ENCODE data around the gene UFSP1.

UFSP1 gene

DNA sequence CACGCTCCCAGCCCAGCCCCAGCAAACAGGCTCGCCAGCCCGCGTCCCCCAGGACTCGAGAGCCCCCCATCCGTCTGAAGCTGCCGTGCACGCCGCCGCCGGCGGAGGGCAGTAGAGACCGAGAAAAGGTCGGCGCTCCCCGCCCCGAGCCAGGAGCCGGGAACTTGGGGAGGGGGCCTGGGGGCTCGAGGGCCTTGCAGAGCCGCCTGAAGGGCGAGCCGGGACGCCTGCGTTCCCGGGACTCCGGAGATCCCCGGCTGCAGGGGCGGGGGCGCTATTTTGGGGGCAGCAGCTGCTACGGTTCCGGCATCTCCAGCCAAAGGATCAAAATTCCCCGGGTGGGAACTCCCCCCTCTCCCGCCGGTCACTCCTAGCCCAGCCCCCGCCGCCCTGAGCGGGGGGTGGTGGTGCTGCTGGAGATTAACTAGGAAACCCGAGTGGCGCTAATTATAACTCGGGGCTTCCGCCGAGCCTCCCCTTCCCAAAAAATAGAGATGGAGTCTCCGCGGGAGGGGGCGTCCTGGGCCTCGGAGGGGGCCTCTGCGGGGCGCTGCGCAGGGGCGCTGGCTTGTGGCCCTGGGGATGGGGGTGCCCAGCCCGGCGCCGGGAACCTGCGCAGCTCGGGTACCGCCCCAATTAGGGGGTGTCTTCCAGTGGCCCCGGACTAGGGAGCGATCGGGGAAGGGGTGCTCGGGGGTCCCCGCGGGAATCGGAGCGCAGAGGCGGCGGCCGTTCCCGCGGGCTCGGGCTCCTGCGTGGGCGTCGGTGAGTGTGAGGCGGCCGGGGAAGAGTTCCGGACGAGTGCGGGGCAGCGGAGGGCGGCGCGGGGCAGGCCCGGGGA, 5.6 kb upstream of the UFSP1 start:
- H3K4me2 ChIP-seq (ENCODE audit: low read length), result peak overlapping the region; percentile 85
- H3K9me3 ChIP-seq (replicated peaks; ENCODE audit: low read length), result no peaks in the 10 kb centered on the region
- peak overlapping the region; percentile 61 for H3K4me3 ChIP-seq (ENCODE audit: low read length)
- H3K9ac ChIP-seq (ENCODE audit: low read depth, low read length), result no peak overlapping the region
- peaks cover 14% of the 10 kb centered on the region for H3K4me1 ChIP-seq (ENCODE audit: control insufficient read depth, insufficient read depth, low read length)
- peaks cover 27% of the 10 kb centered on the region for H3K27me3 ChIP-seq (ENCODE audit: control insufficient read depth, insufficient read depth, low read length)
- H3K36me3 ChIP-seq (ENCODE audit: insufficient read depth, low read length), result no peaks in the 10 kb centered on the region

DNA sequence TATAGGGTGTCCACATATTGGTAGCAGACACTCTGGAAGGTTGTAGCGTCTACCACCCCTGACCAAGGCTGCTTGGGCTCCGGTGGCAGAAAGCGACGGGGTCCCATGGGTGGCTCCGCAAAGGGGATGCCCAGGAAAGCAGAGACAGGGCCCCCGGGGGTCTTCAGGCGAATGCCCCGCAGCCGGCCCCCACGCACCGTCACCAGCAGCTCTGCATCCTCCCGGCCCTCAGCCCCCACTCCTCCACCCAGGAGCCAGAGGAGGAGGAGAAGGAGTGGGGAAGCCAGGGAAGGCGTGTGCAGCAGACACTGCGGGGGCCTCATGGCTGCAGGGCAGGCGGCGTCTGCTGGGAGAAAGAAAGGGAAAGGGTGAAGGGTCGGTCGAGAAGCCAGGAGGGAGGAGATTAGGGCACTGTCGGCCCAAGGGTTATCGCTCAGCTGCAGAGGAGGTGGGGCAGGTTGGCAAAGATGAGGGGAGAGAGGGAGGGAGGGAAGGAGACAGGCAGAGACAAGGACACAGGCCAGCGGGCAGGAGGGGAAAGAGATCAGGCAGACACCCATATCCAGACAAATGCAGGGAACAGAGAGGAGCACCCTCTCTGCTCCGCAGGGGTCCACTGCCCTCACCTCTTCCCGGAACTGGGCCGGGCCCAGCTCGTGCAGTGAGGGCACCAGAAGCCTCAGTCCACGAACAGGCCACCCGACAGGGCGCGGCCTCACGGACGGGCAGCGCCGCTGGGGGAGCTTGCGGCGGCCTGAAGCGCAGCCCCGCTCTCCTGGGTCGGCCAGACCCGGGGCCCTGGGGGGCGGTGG, 4.6 kb upstream of the UFSP1 start:
- no peaks in the 10 kb centered on the region for H3K9me3 ChIP-seq (replicated peaks; ENCODE audit: low read length)
- no peak overlapping the region for H3K9ac ChIP-seq (ENCODE audit: low read depth, low read length)
- peaks cover 24% of the 10 kb centered on the region for H3K27me3 ChIP-seq (ENCODE audit: control insufficient read depth, insufficient read depth, low read length)
- H3K4me2 ChIP-seq (ENCODE audit: low read length), result peak overlapping the region; percentile 85
- H3K36me3 ChIP-seq (ENCODE audit: insufficient read depth, low read length), result no peaks in the 10 kb centered on the region
- peaks cover 19% of the 10 kb centered on the region for H3K4me1 ChIP-seq (ENCODE audit: control insufficient read depth, insufficient read depth, low read length)
- H3K4me3 ChIP-seq (ENCODE audit: low read length), result no peak overlapping the region

DNA sequence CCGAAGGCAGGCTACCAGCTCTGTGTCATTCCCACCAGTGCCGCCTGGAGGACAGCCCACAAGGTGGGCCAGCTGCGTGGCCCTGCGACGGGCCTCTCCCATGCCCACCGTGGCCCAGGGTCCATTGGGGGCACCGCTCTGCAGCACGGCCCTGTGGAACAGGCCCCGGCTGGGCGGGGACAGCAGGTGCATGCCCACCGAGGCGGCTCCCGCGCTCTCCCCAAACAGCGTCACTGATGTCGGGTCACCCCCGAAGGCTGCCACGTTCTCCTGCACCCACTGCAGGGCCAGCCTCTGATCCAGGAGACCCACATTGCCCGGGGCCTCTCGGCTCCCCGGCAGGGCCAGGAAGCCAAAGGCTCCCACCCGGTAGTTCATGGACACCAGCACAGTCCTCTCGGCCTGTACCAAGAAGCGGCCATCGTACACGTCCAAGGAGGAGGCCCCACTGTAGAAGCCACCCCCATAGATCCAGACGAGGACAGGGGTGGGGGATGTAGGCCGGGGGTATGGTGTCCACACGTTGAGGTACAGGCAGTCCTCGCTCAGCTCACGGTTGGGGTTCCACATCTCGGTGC, 3.9 kb upstream of the UFSP1 start:
- Histone ChIP-seq H3K27me3 (ENCODE audit: control insufficient read depth, insufficient read depth, low read length) (peaks cover 24% of the 10 kb centered on the region), H3K4me2 (ENCODE audit: low read length) (no peak overlapping the region), H3K4me1 (ENCODE audit: control insufficient read depth, insufficient read depth, low read length) (peaks cover 26% of the 10 kb centered on the region), H3K4me3 (ENCODE audit: low read length) (no peak overlapping the region), H3K36me3 (ENCODE audit: insufficient read depth, low read length) (peaks cover 5% of the 10 kb centered on the region), H3K9me3 (replicated peaks; ENCODE audit: low read length) (no peaks in the 10 kb centered on the region), H3K9ac (ENCODE audit: low read depth, low read length) (no peak overlapping the region)

DNA sequence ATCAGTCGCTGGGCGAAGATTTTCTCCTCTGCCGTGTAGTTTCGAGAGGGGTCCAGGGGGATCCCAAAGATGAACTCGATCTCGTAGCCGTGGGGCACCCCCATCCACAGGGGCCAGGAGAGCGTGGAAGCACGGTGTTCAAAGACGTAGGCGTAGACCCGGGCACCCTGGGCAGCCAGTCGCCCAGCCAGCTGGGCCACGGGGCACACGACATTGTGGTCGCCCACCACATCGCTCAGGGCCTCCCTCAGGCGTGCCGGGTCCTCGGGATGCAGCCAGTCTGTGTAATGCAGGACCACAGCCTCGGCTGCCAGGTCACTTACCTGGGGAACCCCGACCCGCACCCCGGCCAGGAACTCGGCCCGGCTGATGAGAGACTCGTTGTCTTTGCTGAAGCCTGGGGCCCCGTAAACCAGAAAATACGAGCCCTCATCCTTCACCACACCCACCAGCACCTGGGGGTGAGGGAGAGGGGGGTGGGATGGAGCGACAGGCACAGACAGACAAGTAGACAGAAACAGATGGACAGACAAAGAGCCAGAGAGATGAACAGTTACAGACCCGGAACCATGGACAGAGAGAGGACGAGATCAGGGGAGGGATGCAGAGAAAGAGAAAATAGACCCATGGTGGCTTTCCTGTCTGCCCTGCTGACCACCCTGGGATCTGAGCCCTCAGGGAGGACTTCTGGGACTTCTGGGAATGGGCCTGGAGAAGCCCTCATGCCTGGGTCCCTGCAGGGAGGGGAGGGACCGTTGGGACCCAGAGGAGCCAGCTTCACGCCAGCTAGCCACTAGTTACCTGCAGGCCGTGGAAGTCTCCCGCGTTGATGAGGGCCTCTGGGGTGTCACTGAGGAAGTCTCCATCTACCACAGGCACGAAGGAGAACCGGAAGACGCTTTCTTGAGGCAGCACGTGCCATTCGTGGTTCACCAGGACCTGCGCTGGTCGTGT, 3.1 kb upstream of the UFSP1 start:
- Histone ChIP-seq H3K4me3 (ENCODE audit: low read length) (no peak overlapping the region), H3K4me1 (ENCODE audit: control insufficient read depth, insufficient read depth, low read length) (peaks cover 33% of the 10 kb centered on the region), H3K9me3 (replicated peaks; ENCODE audit: low read length) (no peaks in the 10 kb centered on the region), H3K9ac (ENCODE audit: low read depth, low read length) (no peak overlapping the region), H3K4me2 (ENCODE audit: low read length) (no peak overlapping the region), H3K27me3 (ENCODE audit: control insufficient read depth, insufficient read depth, low read length) (peaks cover 19% of the 10 kb centered on the region), H3K36me3 (ENCODE audit: insufficient read depth, low read length) (peaks cover 13% of the 10 kb centered on the region)

DNA sequence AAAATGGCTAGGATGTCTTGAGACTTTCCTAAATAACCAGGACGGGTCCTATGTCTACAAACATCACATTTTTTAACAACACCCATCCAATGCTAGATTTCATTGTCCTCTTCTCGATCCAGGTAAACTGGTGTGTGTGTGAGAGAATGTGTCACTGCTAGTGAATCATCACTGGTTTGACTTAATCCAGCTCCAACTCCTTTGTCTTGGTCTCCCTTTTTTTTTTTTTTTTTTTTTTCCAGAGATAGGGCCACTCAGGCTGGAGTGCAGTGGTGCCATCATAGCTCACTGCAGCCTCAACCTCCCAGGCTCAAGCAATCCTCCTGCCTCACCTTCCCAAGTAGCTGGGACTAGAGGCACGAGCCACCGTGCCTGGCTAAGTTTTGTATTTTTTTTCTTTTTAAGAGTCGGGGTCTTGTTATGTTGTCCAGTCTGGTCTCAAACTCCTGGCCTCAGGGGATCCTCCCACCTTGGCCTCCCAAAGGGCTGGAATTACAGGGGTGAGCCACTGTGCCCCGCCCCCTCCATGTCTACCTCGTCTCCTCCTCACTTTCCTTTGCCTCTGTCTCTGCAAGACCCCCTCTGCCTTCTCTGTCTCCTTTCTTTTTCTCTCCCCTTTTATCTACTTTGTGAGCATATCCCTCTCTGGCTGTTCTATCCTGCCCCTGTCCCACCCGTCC, 2.2 kb upstream of the UFSP1 start:
- Histone ChIP-seq H3K4me2 (ENCODE audit: low read length) (no peak overlapping the region), H3K4me1 (ENCODE audit: control insufficient read depth, insufficient read depth, low read length) (peaks cover 37% of the 10 kb centered on the region), H3K4me3 (ENCODE audit: low read length) (no peak overlapping the region), H3K9me3 (replicated peaks; ENCODE audit: low read length) (no peaks in the 10 kb centered on the region), H3K27me3 (ENCODE audit: control insufficient read depth, insufficient read depth, low read length) (peaks cover 11% of the 10 kb centered on the region), H3K36me3 (ENCODE audit: insufficient read depth, low read length) (peaks cover 22% of the 10 kb centered on the region), H3K9ac (ENCODE audit: low read depth, low read length) (no peak overlapping the region)

DNA sequence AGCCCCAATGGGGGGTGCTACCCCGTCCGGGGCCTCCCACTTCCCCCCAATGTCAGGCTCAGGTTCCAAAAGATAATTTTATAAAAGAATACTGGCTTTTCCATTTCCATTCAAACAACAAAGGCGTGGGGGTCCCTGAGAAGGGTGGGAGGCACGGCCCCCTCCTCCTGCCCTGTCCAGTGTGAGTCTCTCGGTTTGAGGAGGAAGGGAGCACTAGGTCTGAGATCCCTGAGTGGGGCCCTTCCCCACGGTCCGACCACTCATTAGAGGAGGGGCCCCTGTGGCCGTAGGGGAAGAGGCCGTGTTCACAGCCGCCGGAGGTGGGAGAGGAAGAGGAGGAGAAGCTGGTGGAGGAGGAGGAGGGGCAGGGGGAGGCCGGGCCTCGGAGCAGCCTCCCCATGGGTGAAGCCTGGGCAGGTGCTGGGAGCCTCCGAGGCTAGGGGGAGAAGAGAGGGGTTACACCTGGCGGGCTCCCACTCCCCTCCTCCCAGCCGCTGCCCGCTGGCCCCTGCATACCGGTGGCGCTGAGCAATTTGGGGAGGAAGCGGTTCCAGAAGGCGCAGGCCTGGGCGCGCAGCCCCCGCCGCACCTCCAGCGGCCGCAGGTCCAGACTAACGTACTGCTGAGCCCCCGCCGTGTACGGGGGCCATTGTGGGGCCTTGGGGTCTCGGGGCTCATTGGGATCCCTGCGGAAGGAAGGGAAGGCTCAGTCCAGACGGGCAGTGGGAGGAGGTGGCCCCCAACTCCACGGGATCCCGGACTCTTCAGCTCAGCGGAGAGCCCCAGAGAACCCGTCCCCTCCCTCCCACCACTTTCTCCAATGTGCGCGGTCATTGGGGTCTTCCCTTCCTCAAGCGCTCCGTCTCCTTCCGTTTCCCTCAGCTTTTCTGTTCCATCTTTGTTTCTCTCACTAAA, 1.4 kb upstream of the UFSP1 start:
- Histone ChIP-seq H3K4me3 (ENCODE audit: low read length) (peak overlapping the region; percentile 74), H3K9me3 (replicated peaks; ENCODE audit: low read length) (no peaks in the 10 kb centered on the region), H3K4me2 (ENCODE audit: low read length) (peak overlapping the region; percentile 92), H3K27me3 (ENCODE audit: control insufficient read depth, insufficient read depth, low read length) (peaks cover 3% of the 10 kb centered on the region), H3K36me3 (ENCODE audit: insufficient read depth, low read length) (peaks cover 30% of the 10 kb centered on the region), H3K4me1 (ENCODE audit: control insufficient read depth, insufficient read depth, low read length) (peaks cover 37% of the 10 kb centered on the region), H3K9ac (ENCODE audit: low read depth, low read length) (peak overlapping the region; percentile 78)

DNA sequence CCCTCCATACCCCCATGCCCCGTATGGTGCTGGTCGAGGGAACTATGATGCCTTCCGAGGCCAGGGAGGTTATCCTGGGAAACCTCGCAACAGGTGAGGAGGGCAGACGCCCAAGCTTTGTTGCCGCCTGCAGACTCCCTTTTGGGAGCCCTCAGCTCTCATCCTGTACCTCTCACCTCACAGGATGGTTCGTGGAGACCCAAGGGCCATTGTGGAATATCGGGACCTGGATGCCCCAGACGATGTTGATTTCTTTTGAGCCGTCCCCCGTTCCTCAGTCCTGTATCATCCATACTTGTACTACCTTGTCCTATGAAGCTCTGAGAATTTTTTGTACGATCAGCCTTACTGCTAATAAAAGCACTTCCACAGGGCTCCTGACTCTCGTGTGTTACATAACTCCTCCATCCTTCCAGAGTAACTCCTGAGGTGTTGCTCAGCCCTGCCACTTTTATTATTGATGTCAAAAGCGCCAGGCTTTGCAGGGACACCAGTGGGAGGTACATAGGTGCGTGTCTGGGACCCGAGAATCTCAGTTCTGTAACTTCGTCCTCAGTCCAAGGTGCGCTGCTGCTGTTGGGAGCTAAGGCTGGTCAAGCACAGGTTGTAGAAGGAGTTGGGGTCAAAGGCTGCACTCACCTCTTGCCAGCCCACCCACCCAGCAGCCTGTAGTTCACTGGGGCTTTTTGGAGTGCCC, 1.1 kb downstream of the UFSP1 start:
- Histone ChIP-seq H3K4me1 (ENCODE audit: control insufficient read depth, insufficient read depth, low read length) (peaks cover 31% of the 10 kb centered on the region), H3K36me3 (ENCODE audit: insufficient read depth, low read length) (peaks cover 55% of the 10 kb centered on the region), H3K4me2 (ENCODE audit: low read length) (peak overlapping the region; percentile 98), H3K4me3 (ENCODE audit: low read length) (peak overlapping the region; percentile 85), H3K9ac (ENCODE audit: low read depth, low read length) (peak overlapping the region; percentile 89), H3K27me3 (ENCODE audit: control insufficient read depth, insufficient read depth, low read length) (no peaks in the 10 kb centered on the region), H3K9me3 (replicated peaks; ENCODE audit: low read length) (no peaks in the 10 kb centered on the region)

DNA sequence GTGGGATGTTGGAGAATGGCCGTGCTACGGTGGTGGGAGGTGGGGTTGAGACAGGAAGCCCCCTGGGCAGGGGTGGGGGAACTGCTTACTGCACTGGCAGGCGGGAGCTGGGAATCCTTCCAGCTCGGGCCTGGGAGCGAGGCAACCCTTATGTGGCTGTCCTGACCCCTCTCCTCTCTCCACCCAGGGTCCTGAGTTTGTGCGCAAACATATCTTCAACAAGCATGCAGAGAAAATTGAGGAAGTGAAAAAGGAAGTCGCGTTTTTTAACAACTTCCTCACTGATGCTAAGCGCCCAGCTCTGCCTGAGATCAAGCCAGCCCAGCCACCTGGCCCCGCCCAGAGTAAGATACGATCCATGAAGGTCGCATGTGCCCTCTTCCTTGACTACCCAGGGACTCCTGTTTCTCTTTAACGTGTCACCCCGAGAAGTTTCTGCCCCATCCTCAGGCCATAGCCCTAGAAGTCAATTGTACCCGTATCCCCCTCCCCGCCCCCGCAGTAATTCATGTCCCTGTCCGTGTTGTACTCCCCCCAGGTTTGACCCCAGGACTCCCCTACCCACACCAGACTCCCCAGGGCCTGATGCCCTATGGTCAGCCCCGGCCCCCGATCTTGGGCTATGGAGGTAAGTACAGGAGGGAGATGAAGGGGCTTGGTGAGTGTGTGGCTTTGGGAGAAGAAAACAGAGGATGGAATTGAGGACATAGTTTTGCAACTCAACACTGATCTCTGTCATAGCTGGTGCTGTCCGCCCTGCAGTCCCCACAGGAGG, 1.8 kb downstream of the UFSP1 start:
- peaks cover 31% of the 10 kb centered on the region for H3K4me1 ChIP-seq (ENCODE audit: control insufficient read depth, insufficient read depth, low read length)
- H3K36me3 ChIP-seq (ENCODE audit: insufficient read depth, low read length), result peaks cover 62% of the 10 kb centered on the region
- no peaks in the 10 kb centered on the region for H3K9me3 ChIP-seq (replicated peaks; ENCODE audit: low read length)

DNA sequence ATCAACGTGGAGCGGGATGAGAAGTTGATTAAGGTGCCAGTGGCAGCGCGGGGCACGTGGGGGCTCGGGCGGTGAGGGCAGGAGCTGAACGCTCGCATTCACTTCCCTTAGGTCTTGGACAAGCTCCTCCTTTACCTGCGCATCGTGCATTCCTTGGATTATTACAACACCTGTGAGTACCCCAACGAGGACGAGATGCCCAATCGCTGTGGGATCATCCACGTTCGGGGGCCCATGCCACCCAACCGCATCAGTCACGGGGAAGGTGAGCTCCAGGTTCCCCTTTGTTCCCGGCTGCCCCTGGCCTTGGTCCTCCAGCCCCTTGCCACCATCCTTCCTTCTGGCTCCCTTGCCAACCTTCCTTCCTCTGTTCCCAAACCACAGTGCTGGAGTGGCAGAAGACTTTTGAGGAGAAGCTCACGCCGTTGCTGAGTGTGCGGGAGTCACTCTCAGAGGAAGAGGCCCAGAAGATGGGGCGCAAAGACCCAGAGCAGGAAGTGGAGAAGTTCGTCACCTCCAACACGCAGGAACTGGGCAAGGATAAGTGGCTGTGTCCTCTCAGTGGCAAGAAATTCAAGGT, 2.5 kb downstream of the UFSP1 start:
- Histone ChIP-seq H3K9me3 (replicated peaks; ENCODE audit: low read length) (no peaks in the 10 kb centered on the region), H3K27me3 (ENCODE audit: control insufficient read depth, insufficient read depth, low read length) (no peaks in the 10 kb centered on the region), H3K36me3 (ENCODE audit: insufficient read depth, low read length) (peaks cover 68% of the 10 kb centered on the region), H3K9ac (ENCODE audit: low read depth, low read length) (no peak overlapping the region), H3K4me1 (ENCODE audit: control insufficient read depth, insufficient read depth, low read length) (peaks cover 31% of the 10 kb centered on the region), H3K4me2 (ENCODE audit: low read length) (no peak overlapping the region), H3K4me3 (ENCODE audit: low read length) (no peak overlapping the region)

More for the DNA sequence above, 1.8 kb downstream of the UFSP1 start:
- peak overlapping the region; percentile 98 for H3K4me2 ChIP-seq (ENCODE audit: low read length)
- no peaks in the 10 kb centered on the region for H3K27me3 ChIP-seq (ENCODE audit: control insufficient read depth, insufficient read depth, low read length)
- peak overlapping the region; percentile 89 for H3K9ac ChIP-seq (ENCODE audit: low read depth, low read length)
- H3K4me3 ChIP-seq (ENCODE audit: low read length), result peak overlapping the region; percentile 85

Measured in skeletal muscle satellite cell (primary cell).